ENCODE data around the gene SEC22A.
"Not testable (repeated sequence)": the region's sequence is repeated elsewhere in the genome, so short reads cannot be mapped to it uniquely, and the experiment has no call there.

Gene SEC22A

GRCh38 chr3:123229145-123229544, 27.4 kb downstream of the SEC22A start:
- H2AFZ ChIP-seq = no peak overlapping the region
- no peak overlapping the region for H3K4me2 ChIP-seq (ENCODE audit: low read length)
- H3K27ac ChIP-seq = no peak overlapping the region
- no peaks in the 10 kb centered on the region for H3K27me3 ChIP-seq (ENCODE audit: control insufficient read depth, insufficient read depth, low read length)
- TF ChIP-seq, protein P1, sequence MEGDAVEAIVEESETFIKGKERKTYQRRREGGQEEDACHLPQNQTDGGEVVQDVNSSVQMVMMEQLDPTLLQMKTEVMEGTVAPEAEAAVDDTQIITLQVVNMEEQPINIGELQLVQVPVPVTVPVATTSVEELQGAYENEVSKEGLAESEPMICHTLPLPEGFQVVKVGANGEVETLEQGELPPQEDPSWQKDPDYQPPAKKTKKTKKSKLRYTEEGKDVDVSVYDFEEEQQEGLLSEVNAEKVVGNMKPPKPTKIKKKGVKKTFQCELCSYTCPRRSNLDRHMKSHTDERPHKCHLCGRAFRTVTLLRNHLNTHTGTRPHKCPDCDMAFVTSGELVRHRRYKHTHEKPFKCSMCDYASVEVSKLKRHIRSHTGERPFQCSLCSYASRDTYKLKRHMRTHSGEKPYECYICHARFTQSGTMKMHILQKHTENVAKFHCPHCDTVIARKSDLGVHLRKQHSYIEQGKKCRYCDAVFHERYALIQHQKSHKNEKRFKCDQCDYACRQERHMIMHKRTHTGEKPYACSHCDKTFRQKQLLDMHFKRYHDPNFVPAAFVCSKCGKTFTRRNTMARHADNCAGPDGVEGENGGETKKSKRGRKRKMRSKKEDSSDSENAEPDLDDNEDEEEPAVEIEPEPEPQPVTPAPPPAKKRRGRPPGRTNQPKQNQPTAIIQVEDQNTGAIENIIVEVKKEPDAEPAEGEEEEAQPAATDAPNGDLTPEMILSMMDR (IDR thresholded peaks at IDR 0.05) = no peak
- H3K4me3 ChIP-seq (ENCODE audit: low read depth, low read length) = no peak overlapping the region
- no peaks in the 10 kb centered on the region for H3K79me2 ChIP-seq
- no peaks in the 10 kb centered on the region for H3K9me3 ChIP-seq (ENCODE audit: control insufficient read depth, low read length)
- no peaks in the 10 kb centered on the region for H3K4me1 ChIP-seq
- H3K36me3 ChIP-seq (ENCODE audit: control insufficient read depth, insufficient read depth, low read length) = no peaks in the 10 kb centered on the region
- H3K9ac ChIP-seq = no peak overlapping the region

- Histone ChIP-seq H3K9me3 (ENCODE audit: control insufficient read depth, low read length) (no peaks in the 10 kb centered on the region), H3K79me2 (no peaks in the 10 kb centered on the region), H3K4me2 (ENCODE audit: low read length) (no peak overlapping the region), H3K36me3 (ENCODE audit: control insufficient read depth, insufficient read depth, low read length) (no peaks in the 10 kb centered on the region), H3K4me1 (no peaks in the 10 kb centered on the region), H3K27me3 (ENCODE audit: control insufficient read depth, insufficient read depth, low read length) (no peaks in the 10 kb centered on the region), H2AFZ (no peak overlapping the region), H3K9ac (no peak overlapping the region), H3K4me3 (ENCODE audit: low read depth, low read length) (no peak overlapping the region), H3K27ac (no peak overlapping the region)
- TF ChIP-seq, protein P1 (IDR thresholded peaks at IDR 0.05) = no peak
These were observed 35.2 kb downstream of the SEC22A start for GRCh38 chr3:123236902-123237301.

DNA sequence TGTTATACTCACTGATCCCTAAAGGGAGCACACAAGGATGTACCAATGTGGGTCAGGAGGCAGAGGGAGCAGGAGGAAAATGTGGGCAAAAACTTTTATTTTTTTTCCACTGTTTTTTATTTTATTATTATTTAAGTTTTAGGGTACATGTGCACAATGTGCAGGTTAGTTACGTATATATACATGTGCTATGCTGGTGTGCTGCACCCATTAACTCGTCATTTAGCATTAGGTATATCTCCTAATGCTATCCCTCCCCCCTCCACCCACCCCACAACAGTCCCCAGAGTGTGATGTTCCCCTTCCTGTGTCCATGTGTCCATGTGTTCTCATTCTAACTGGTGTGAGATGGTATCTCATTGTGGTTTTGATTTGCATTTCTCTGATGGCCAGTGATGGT, 37.4 kb downstream of the SEC22A start:
- not testable (repeated sequence) for H3K9ac ChIP-seq; H2AFZ ChIP-seq; H3K4me1 ChIP-seq; H3K9me3 ChIP-seq (ENCODE audit: control insufficient read depth, low read length); H3K4me2 ChIP-seq (ENCODE audit: low read length); H3K79me2 ChIP-seq; H3K27me3 ChIP-seq (ENCODE audit: control insufficient read depth, insufficient read depth, low read length); H3K4me3 ChIP-seq (ENCODE audit: low read depth, low read length); H3K27ac ChIP-seq; H3K36me3 ChIP-seq (ENCODE audit: control insufficient read depth, insufficient read depth, low read length)

GRCh38 chr3:123239756-123240155, 38.0 kb downstream of the SEC22A start:
- H3K79me2 ChIP-seq = no peaks in the 10 kb centered on the region
- no peak overlapping the region for H2AFZ ChIP-seq
- TF ChIP-seq, protein P1 (IDR thresholded peaks at IDR 0.05) = no peak
- no peak overlapping the region for H3K4me2 ChIP-seq (ENCODE audit: low read length)
- H3K4me1 ChIP-seq = peaks cover 4% of the 10 kb centered on the region
- H3K27me3 ChIP-seq (ENCODE audit: control insufficient read depth, insufficient read depth, low read length) = no peaks in the 10 kb centered on the region
- H3K27ac ChIP-seq = no peak overlapping the region
- no peak overlapping the region for H3K9ac ChIP-seq
- H3K36me3 ChIP-seq (ENCODE audit: control insufficient read depth, insufficient read depth, low read length) = no peaks in the 10 kb centered on the region
- no peaks in the 10 kb centered on the region for H3K9me3 ChIP-seq (ENCODE audit: control insufficient read depth, low read length)
- no peak overlapping the region for H3K4me3 ChIP-seq (ENCODE audit: low read depth, low read length)

GRCh38 chr3:123244128-123244527, 42.4 kb downstream of the SEC22A start:
- Histone ChIP-seq H3K79me2 (no peaks in the 10 kb centered on the region), H3K27ac (no peak overlapping the region), H3K36me3 (ENCODE audit: control insufficient read depth, insufficient read depth, low read length) (no peaks in the 10 kb centered on the region), H3K4me2 (ENCODE audit: low read length) (no peak overlapping the region), H3K9ac (no peak overlapping the region), H3K27me3 (ENCODE audit: control insufficient read depth, insufficient read depth, low read length) (no peaks in the 10 kb centered on the region), H2AFZ (no peak overlapping the region), H3K9me3 (ENCODE audit: control insufficient read depth, low read length) (no peaks in the 10 kb centered on the region), H3K4me1 (peaks cover 26% of the 10 kb centered on the region), H3K4me3 (ENCODE audit: low read depth, low read length) (no peak overlapping the region)
- TF ChIP-seq, protein P1 (IDR thresholded peaks at IDR 0.05) = no peak
